AG04449 (cell line): ENCODE data around the gene ST6GAL1.
A peak's percentile ranks its signal among the peaks of the same experiment; 100 is the strongest.
"Not testable (repeated sequence)": the region's sequence is repeated elsewhere in the genome, so short reads cannot be mapped to it uniquely, and the experiment has no call there.

Experiments
- CTCF ChIA-PET: fragments of 350-600 bp; formaldehyde crosslinking; extraction: SDS; loops from one replicate; lab custom pipeline; 2021; ENCODE audit warnings: antibody characterized with exemption; lab: Yijun Ruan, JAX
- POLR2A ChIA-PET: fragments of 400-600, 350-600 bp; formaldehyde crosslinking; extraction: SDS; loops from one replicate; lab custom pipeline; 2020; ENCODE audit warnings: antibody characterized with exemption, inconsistent platforms; lab: Yijun Ruan, JAX
- DNase-seq: peaks from one replicate; pipeline ENCODE4 v3.0.0-alpha.2; 2010; ENCODE audit warnings: low read depth, low spot score
- H3K4me3 ChIP-seq: 2 replicates; pipeline ENCODE4 v1.5.1; 2011; ENCODE audit warnings: low read depth, mild to moderate bottlenecking, control low read depth, low read length
- CTCF ChIP-seq: IDR thresholded peaks from one replicate; pipeline ENCODE4 v1.5.1; 2011; ENCODE audit warnings: mild to moderate bottlenecking, moderate library complexity, low read length, control low read depth, inconsistent platforms; ENCODE audit not compliant: insufficient read depth; ENCODE audit errors: missing control alignments

ST6GAL1 gene

GRCh38 chr3:187051724-187052366 is 121.5 kb downstream of the ST6GAL1 start:
- no peak for TF ChIP-seq CTCF
- ChIA-PET POLR2A (no interaction called here), CTCF (no interaction called here)
- no peak overlapping the region for H3K4me3 ChIP-seq
- DNase-seq, result no peak

GRCh38 chr3:187052427-187052826 is 122.1 kb downstream of the ST6GAL1 start:
- POLR2A ChIA-PET, DNase-seq, CTCF ChIA-PET, H3K4me3 ChIP-seq: not testable (repeated sequence)

GRCh38 chr3:187054433-187054832 is 124.1 kb downstream of the ST6GAL1 start:
- H3K4me3 ChIP-seq, POLR2A ChIA-PET, CTCF ChIA-PET, DNase-seq: not testable (repeated sequence)

GRCh38 chr3:187057803-187058202 is 127.5 kb downstream of the ST6GAL1 start:
- CTCF ChIA-PET, POLR2A ChIA-PET, H3K4me3 ChIP-seq, DNase-seq: not testable (repeated sequence)

GRCh38 chr3:187061748-187062147 is 131.4 kb downstream of the ST6GAL1 start:
- ChIA-PET POLR2A (no interaction called here), CTCF (no interaction called here)
- no peak for TF ChIP-seq CTCF
- DNase-seq, result no peak
- no peak overlapping the region for H3K4me3 ChIP-seq

GRCh38 chr3:187062526-187063177 is 132.3 kb downstream of the ST6GAL1 start:
- peak; percentile 84 for DNase-seq
- no peak overlapping the region for H3K4me3 ChIP-seq
- ChIA-PET CTCF (no interaction called here), POLR2A (no interaction called here)
- TF ChIP-seq CTCF, result no peak

- ChIA-PET POLR2A (no interaction called here), CTCF (no interaction called here)
- H3K4me3 ChIP-seq, result no peak overlapping the region
- no peak for TF ChIP-seq CTCF
- DNase-seq, result no peak
These were observed 133.2 kb downstream of the ST6GAL1 start for GRCh38 chr3:187063286-187064121.
